Liver (tissue), 3 donors: ENCODE measurements around the gene MYOM1.

Experiments used
- ATF3 ChIP-seq: IDR thresholded peaks from 2 replicates; pipeline ENCODE4 v1.6.1; 2016; ENCODE audit warnings: antibody characterized with exemption
- CTCF ChIP-seq: fragments of 150-350 bp; IDR thresholded peaks from 2 replicates; pipeline ENCODE4 v1.5.1; 2017; ENCODE audit warnings: improper control_type of control experiment, low read depth, low read length; ENCODE audit not compliant: missing input control
- EGR1 ChIP-seq, 2 donors: IDR thresholded peaks; 2 replicates each; pipeline ENCODE4 v1.6.1; 2016 to 2018; ENCODE audit warnings: antibody characterized with exemption in 2 of 2, low read depth in 2 of 2
- JUND ChIP-seq, 2 donors: IDR thresholded peaks; 2 replicates each; pipeline ENCODE4 v1.6.1; 2016; ENCODE audit warnings: antibody characterized with exemption in 2 of 2
- RAD21 ChIP-seq, 2 donors: IDR thresholded peaks; 2 replicates each; pipeline ENCODE4 v1.6.1; 2016; ENCODE audit warnings: antibody characterized with exemption in 2 of 2, mild to moderate bottlenecking in 2 of 2
- REST ChIP-seq: IDR thresholded peaks from 2 replicates; pipeline ENCODE4 v1.6.1; 2016; ENCODE audit warnings: antibody characterized with exemption, mild to moderate bottlenecking
- RXRA ChIP-seq, 2 donors: IDR thresholded peaks; 2 replicates each; pipeline ENCODE4 v1.6.1; 2017 to 2018; ENCODE audit warnings: antibody characterized with exemption in 2 of 2, mild to moderate bottlenecking in 1 of 2
- YY1 ChIP-seq: IDR thresholded peaks from 2 replicates; pipeline ENCODE4 v1.6.1; 2016; ENCODE audit warnings: antibody characterized with exemption, mild to moderate bottlenecking
- ZBTB33 ChIP-seq: IDR thresholded peaks from 2 replicates; pipeline ENCODE4 v1.6.1; 2016; ENCODE audit warnings: antibody characterized with exemption
- donor health status: healthy.
- donor health status: healthy.

- TF ChIP-seq CTCF: no peak
- no peak for TF ChIP-seq RAD21 (IDR thresholded peaks at IDR 0.05)
- TF ChIP-seq RXRA (IDR thresholded peaks at IDR 0.05): no peak
- TF ChIP-seq REST: no peak
- TF ChIP-seq ZBTB33: no peak
- no peak for TF ChIP-seq ATF3
- TF ChIP-seq JUND (IDR thresholded peaks at IDR 0.05): no peak
- no peak for TF ChIP-seq EGR1 (IDR thresholded peaks at IDR 0.05; ENCODE audit: low read depth in 2 of 2)
- no peak for TF ChIP-seq YY1
Measured at GRCh38 chr18:3132700-3133099, 87.1 kb downstream of the MYOM1 start.
